B cell (primary cell): ENCODE results near the gene CDIPT. TPM values are rescaled to one million over a fixed set of nuclear protein-coding genes. Genes with fewer than 3 reads are reported as not detected.

Experiments used
- ATAC-seq: fragments of 200-7000 bp; cut with Tn5 transposase; one replicate; pipeline ENCODE4 v1.10.0; 2021; ENCODE audit warnings: low read depth, mild to moderate bottlenecking, moderate number of reproducible peaks, moderate library complexity
- CTCF ChIA-PET: fragments of 350-600 bp; sonication (Branson Sonifier 250); formaldehyde crosslinking; loops from one replicate; lab custom pipeline; 2021; ENCODE audit warnings: antibody characterized with exemption, inconsistent platforms; lab: Charles Lee
- POLR2A ChIA-PET: fragments of 350-600 bp; sonication (Branson Sonifier 250); formaldehyde crosslinking; loops from one replicate; lab custom pipeline; 2021; ENCODE audit warnings: antibody characterized with exemption; lab: Charles Lee
- DNase-seq: peaks from one replicate; pipeline ENCODE4 v3.0.0; 2013
- H2AFZ ChIP-seq: 2 replicates; pipeline ENCODE4 v1.6.1; 2012; ENCODE audit warnings: mild to moderate bottlenecking, low read depth, low read length; ENCODE audit not compliant: insufficient read depth, poor library complexity, severe bottlenecking
- H3K27ac ChIP-seq, 2 donors: 1 replicate in 1 of 2; 2 replicates in 1 of 2; pipeline ENCODE4 v1.5.1; 2012 to 2013; ENCODE audit warnings: low read length in 2 of 2, mild to moderate bottlenecking in 2 of 2, moderate library complexity in 1 of 2
- H3K27me3 ChIP-seq, 4 experiments: fragments of 200-600 bp in 1 of 4; sonication (generic) in 1 of 4; replicated peaks in 1 of 4; 1 replicate in 2 of 4; 2 replicates in 2 of 4; pipeline versions ENCODE4 v1.6.1 to v1.7.0; 2013 to 2016; ENCODE audit warnings: low read length in 3 of 4, mild to moderate bottlenecking in 2 of 4, mixed read lengths in 1 of 4, moderate library complexity in 1 of 4; ENCODE audit not compliant: insufficient read depth in 4 of 4, control insufficient read depth in 3 of 4; ENCODE audit errors: control extremely low read depth in 1 of 4
- H3K36me3 ChIP-seq, 2 experiments: replicated peaks in 1 of 2; 1 replicate in 1 of 2; 2 replicates in 1 of 2; pipeline versions ENCODE4 v1.6.1 to v1.7.1; 2013; ENCODE audit warnings: low read length in 1 of 2; ENCODE audit not compliant: insufficient read depth in 2 of 2, control insufficient read depth in 1 of 2; ENCODE audit errors: control extremely low read depth in 1 of 2, extremely low read depth in 1 of 2
- H3K4me1 ChIP-seq, 2 donors: fragments of 200-600 bp in 1 of 2; sonication (generic) in 1 of 2; 1 replicate in 1 of 2; 2 replicates in 1 of 2; pipeline versions ENCODE4 v1.5.1 to v1.6.1; 2013 to 2017; ENCODE audit warnings: low read length in 2 of 2; ENCODE audit not compliant: control insufficient read depth in 2 of 2, insufficient read depth in 2 of 2
- H3K4me2 ChIP-seq: replicated peaks from 2 replicates; pipeline ENCODE3; 2012; ENCODE audit warnings: mild to moderate bottlenecking, low read depth, low read length; ENCODE audit not compliant: poor library complexity, severe bottlenecking
- H3K4me3 ChIP-seq, 5 experiments: fragments of 200-600 bp in 1 of 5; sonication (generic) in 1 of 5; 1 replicate in 3 of 5; 2 replicates in 2 of 5; pipeline versions ENCODE4 v1.5.1 to v1.7.0; 2011 to 2016; ENCODE audit warnings: low read length in 4 of 5, mild to moderate bottlenecking in 4 of 5, low read depth in 2 of 5, control low read depth in 1 of 5, moderate library complexity in 1 of 5; ENCODE audit not compliant: insufficient read depth in 1 of 5; ENCODE audit errors: control extremely low read depth in 1 of 5, extremely low read depth in 1 of 5
- H3K79me2 ChIP-seq: fragments of 200-600 bp; sonication (generic); one replicate; pipeline ENCODE4 v1.6.0; 2016; ENCODE audit warnings: low read length; ENCODE audit not compliant: control insufficient read depth, insufficient read depth
- H3K9ac ChIP-seq: fragments of 200-600 bp; sonication (generic); 2 replicates; pipeline ENCODE4 v1.6.1; 2017; ENCODE audit warnings: mild to moderate bottlenecking, low read length, moderate library complexity
- H3K9me3 ChIP-seq, 3 donors: one replicate each; pipeline versions ENCODE4 v1.6.1 to v1.7.1; 2013; ENCODE audit warnings: low read length in 2 of 3; ENCODE audit not compliant: control insufficient read depth in 2 of 3, insufficient read depth in 1 of 3; ENCODE audit errors: control extremely low read depth in 1 of 3
- H4K20me1 ChIP-seq: 2 replicates; pipeline ENCODE4 v1.6.0; 2012; ENCODE audit warnings: mild to moderate bottlenecking, low read length; ENCODE audit not compliant: insufficient read depth, control insufficient read depth, poor library complexity, severe bottlenecking
- H3K27ac Mint-ChIP-seq: one replicate; pipeline ENCODE4 v1.8.0; 2021; ENCODE audit warnings: mixed read lengths
- H3K27me3 Mint-ChIP-seq: one replicate; pipeline ENCODE4 v1.8.0; 2021; ENCODE audit warnings: mixed read lengths
- H3K4me1 Mint-ChIP-seq: one replicate; pipeline ENCODE4 v1.8.0; 2021; ENCODE audit warnings: mixed read lengths
- H3K4me3 Mint-ChIP-seq: one replicate; pipeline ENCODE4 v1.8.0; 2021; ENCODE audit warnings: mixed read lengths
- H3K9me3 Mint-ChIP-seq: one replicate; pipeline ENCODE4 v1.8.0; 2022; ENCODE audit warnings: mixed read lengths; ENCODE audit not compliant: insufficient read depth
- EZH2 ChIP-seq: IDR thresholded peaks from 2 replicates; pipeline ENCODE4 v1.6.1; 2012; ENCODE audit warnings: borderline replicate concordance, low read depth, mild to moderate bottlenecking, moderate library complexity, low read length; ENCODE audit not compliant: insufficient read depth, poor library complexity, severe bottlenecking
- WGBS: methylation state at CpG from one replicate; pipeline ENCODE4 v1.1.5; 2013; ENCODE audit warnings: missing lambda C conversion rate; ENCODE audit not compliant: insufficient coverage; 5-methylcytosine and 5-hydroxymethylcytosine counted together
- intact Hi-C: fragments of 100-400 bp; cut with micrococcal nuclease; formaldehyde crosslinking; loops from one replicate; pipeline ENCODE4 v1.10.0; 2022
- polyA plus RNA-seq: library from polyadenylated mRNA; depleted of rRNA; stranded (reverse); fragments of >200 nt; gene quantifications from 2 replicates; pipeline ENCODE4 v1.2.3, GENCODE V29; 2012
- total RNA-seq, 2 donors: library from RNA; stranded (reverse); fragments of 120-200 nt in 1 of 2; gene quantifications; 1 replicate in 1 of 2; 2 replicates in 1 of 2; pipeline versions ENCODE4 v1.2.3 to v1.2.4, GENCODE V29; 2013 to 2022
- TF ChIP-seq, protein P1 (sequence below): fragments of 200-600 bp; IDR thresholded peaks from one replicate; pipeline ENCODE4 v1.8.0; 2022; ENCODE audit warnings: antibody characterized with exemption, mild to moderate bottlenecking

CDIPT gene
- total and polyA plus RNA-seq, 2 donors (not counting 1 experiment from before 2014, with no cell fraction given): 51.2 to 63.3 TPM

GRCh38 chr16:29854520-29855100 is 8.4 kb downstream of the CDIPT start:
- H3K9me3 ChIP-seq: no peaks in the 10 kb centered on the region
- no peaks in the 10 kb centered on the region for H3K4me1 ChIP-seq
- no peak overlapping the region for H3K9ac ChIP-seq
- POLR2A ChIA-PET: no interaction called here
- no peak overlapping the region for H2AFZ ChIP-seq
- no peak overlapping the region for H3K4me2 ChIP-seq
- no peak for ATAC-seq
- Mint-ChIP-seq H3K27ac (no peak overlapping the region), H3K9me3 (no peaks in the 10 kb centered on the region), H3K4me3 (no peak overlapping the region), H3K4me1 (no peaks in the 10 kb centered on the region), H3K27me3 (no peaks in the 10 kb centered on the region)
- WGBS: 93% methylated on average over 3 of the region's 5 CpGs
- no peak for DNase-seq
- peaks cover 8% of the 10 kb centered on the region for H4K20me1 ChIP-seq
- H3K27me3 ChIP-seq: no peaks in the 10 kb centered on the region
- H3K27ac ChIP-seq: no peak overlapping the region
- no peaks in the 10 kb centered on the region for H3K79me2 ChIP-seq
- peaks cover 0 to 13% of the 10 kb centered on the region in 2 experiments for H3K36me3 ChIP-seq
- H3K4me3 ChIP-seq: no peak overlapping the region
- intact Hi-C loops: no loop called here
- TF ChIP-seq, protein P1, sequence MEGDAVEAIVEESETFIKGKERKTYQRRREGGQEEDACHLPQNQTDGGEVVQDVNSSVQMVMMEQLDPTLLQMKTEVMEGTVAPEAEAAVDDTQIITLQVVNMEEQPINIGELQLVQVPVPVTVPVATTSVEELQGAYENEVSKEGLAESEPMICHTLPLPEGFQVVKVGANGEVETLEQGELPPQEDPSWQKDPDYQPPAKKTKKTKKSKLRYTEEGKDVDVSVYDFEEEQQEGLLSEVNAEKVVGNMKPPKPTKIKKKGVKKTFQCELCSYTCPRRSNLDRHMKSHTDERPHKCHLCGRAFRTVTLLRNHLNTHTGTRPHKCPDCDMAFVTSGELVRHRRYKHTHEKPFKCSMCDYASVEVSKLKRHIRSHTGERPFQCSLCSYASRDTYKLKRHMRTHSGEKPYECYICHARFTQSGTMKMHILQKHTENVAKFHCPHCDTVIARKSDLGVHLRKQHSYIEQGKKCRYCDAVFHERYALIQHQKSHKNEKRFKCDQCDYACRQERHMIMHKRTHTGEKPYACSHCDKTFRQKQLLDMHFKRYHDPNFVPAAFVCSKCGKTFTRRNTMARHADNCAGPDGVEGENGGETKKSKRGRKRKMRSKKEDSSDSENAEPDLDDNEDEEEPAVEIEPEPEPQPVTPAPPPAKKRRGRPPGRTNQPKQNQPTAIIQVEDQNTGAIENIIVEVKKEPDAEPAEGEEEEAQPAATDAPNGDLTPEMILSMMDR: no peak
- TF ChIP-seq EZH2: no peak
- CTCF ChIA-PET: interaction anchor here (0.7 kb wide), 1 partner anchor 75 kb away, joined by 3 read pairs; no protein-coding TSS in a partner anchor

- no peak overlapping the region for H3K27ac Mint-ChIP-seq
- POLR2A ChIA-PET: interaction anchor here (0.7 kb wide), 1 partner anchor 29 kb away, joined by 5 read pairs; no protein-coding TSS in a partner anchor
- Histone ChIP-seq H3K4me2 (no peak overlapping the region), H3K9me3 (no peaks in the 10 kb centered on the region), H3K4me3 (no peak overlapping the region), H2AFZ (no peak overlapping the region), H3K27me3 (no peaks in the 10 kb centered on the region), H4K20me1 (no peaks in the 10 kb centered on the region), H3K4me1 (no peaks in the 10 kb centered on the region), H3K36me3 (peaks cover 0 to 2% of the 10 kb centered on the region in 2 experiments), H3K79me2 (no peaks in the 10 kb centered on the region), H3K9ac (no peak overlapping the region), H3K27ac (no peak overlapping the region)
- H3K27me3 Mint-ChIP-seq: no peaks in the 10 kb centered on the region
- no peak overlapping the region for H3K4me3 Mint-ChIP-seq
- CTCF ChIA-PET: interaction anchor here (1.4 to 7.2 kb wide), 2 partner anchors 45 to 152 kb away, joined by 3 to 100 read pairs; no protein-coding TSS in a partner anchor
- ATAC-seq (no peak), DNase-seq (no peak)
- WGBS: no CpG with 5 or more reads among the region's 7 CpGs
- intact Hi-C loops: no loop called here
- H3K9me3 Mint-ChIP-seq: no peaks in the 10 kb centered on the region
- H3K4me1 Mint-ChIP-seq: no peaks in the 10 kb centered on the region
- TF ChIP-seq, protein P1: no peak
- TF ChIP-seq EZH2: no peak
These were observed 10.4 kb downstream of the CDIPT start for GRCh38 chr16:29852654-29853053.
